Lung (tissue), 12 donors: ENCODE results near the gene AHCYL1. TPM values are rescaled to one million over a fixed set of nuclear protein-coding genes. Genes with fewer than 3 reads are reported as not detected.

Experiments used
- ATAC-seq: fragments of 200-7000 bp; cut with Tn5 transposase; one replicate; pipeline ENCODE4 v1.9.1; 2020; ENCODE audit warnings: moderate number of reproducible peaks; ENCODE audit not compliant: insufficient read depth, low FRiP score
- DNase-seq, 3 donors: peaks; one replicate each; pipeline ENCODE4 v3.0.0-alpha.2; 2013 to 2017
- H3K27ac ChIP-seq, 2 donors: one replicate each; pipeline ENCODE4 v1.5.1; 2013; ENCODE audit warnings: mild to moderate bottlenecking in 2 of 2, moderate library complexity in 2 of 2, control low read depth in 1 of 2, inconsistent platforms in 1 of 2, low read depth in 1 of 2, low read length in 1 of 2
- H3K27me3 ChIP-seq, 3 donors: one replicate each; pipeline ENCODE4 v1.5.1; 2013; ENCODE audit warnings: low read length in 2 of 3; ENCODE audit not compliant: control insufficient read depth in 3 of 3, insufficient read depth in 3 of 3
- H3K36me3 ChIP-seq, 4 donors: one replicate each; pipeline ENCODE4 v1.5.1; 2013; ENCODE audit warnings: low read length in 4 of 4, mild to moderate bottlenecking in 1 of 4, moderate library complexity in 1 of 4; ENCODE audit not compliant: control insufficient read depth in 4 of 4, insufficient read depth in 4 of 4
- H3K4me1 ChIP-seq, 5 donors: one replicate each; pipeline ENCODE4 v1.5.1; 2013; ENCODE audit warnings: low read length in 5 of 5, mild to moderate bottlenecking in 2 of 5, moderate library complexity in 1 of 5; ENCODE audit not compliant: control insufficient read depth in 5 of 5, insufficient read depth in 5 of 5
- H3K4me3 ChIP-seq: one replicate; pipeline ENCODE4 v1.5.1; 2013; ENCODE audit warnings: mild to moderate bottlenecking, control low read depth, moderate library complexity
- H3K9ac ChIP-seq, 2 donors: one replicate each; pipeline ENCODE4 v1.5.1; 2013; ENCODE audit warnings: low read length in 2 of 2, control low read depth in 1 of 2; ENCODE audit not compliant: insufficient read depth in 1 of 2
- H3K9me3 ChIP-seq, 4 donors: one replicate each; pipeline ENCODE4 v1.5.1; 2013; ENCODE audit warnings: low read length in 3 of 4, mild to moderate bottlenecking in 1 of 4, moderate library complexity in 1 of 4; ENCODE audit not compliant: control insufficient read depth in 4 of 4, insufficient read depth in 3 of 4
- WGBS, 2 donors: extraction: QIAGEN DNeasy Blood & Tissue Kit; methylation state at CpG; one replicate each; pipeline ENCODE4 v1.1.7; 2013; 5-methylcytosine and 5-hydroxymethylcytosine counted together
- polyA plus RNA-seq, 2 donors: library from polyadenylated mRNA; stranded (reverse); fragments of 200-250 nt; gene quantifications; one replicate each; pipeline ENCODE4 v1.2.1, GENCODE V29; 2013
- total RNA-seq, 2 donors: library from RNA; depleted of rRNA in 1 of 2; stranded (reverse); fragments of >200 nt in 1 of 2; gene quantifications; one replicate each; pipeline ENCODE4 v1.2.1, GENCODE V29; 2014 to 2021
- TF ChIP-seq, protein P1 (sequence below): IDR thresholded peaks from 2 replicates; pipeline ENCODE4 v1.5.1; 2012; ENCODE audit warnings: mild to moderate bottlenecking; ENCODE audit errors: control extremely low read depth, extremely low read depth
- donor health status: control.
- donor health status: control.
- donor health status: Bipolar disorder and iron deficiency.
- donor health status: healthy.
- donor health status: DM: yes; HTN: yes; CAD: no.

The AHCYL1 gene
- total and polyA plus RNA-seq, 4 donors: 44.4 to 77.7 (median 56.3) TPM

DNA sequence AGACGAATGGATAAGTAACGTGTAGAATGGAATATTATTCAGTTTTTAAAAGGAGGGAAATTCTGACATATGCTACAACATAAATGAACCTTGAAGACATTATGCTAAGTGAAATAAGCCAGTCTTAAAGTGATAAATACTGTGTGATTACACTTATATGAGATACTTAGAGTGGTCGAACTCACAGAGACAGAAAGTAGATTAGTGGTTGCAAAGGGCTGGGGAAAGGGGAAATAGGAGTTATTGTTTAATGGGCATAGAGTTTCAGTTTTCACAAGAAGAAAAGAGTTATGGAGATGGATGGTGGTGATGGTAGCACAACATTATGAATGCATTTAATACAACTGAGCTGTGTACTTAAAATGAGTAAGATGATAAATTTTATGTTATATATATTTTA is 14.7 kb upstream of the AHCYL1 start:
- no peak overlapping the region for H3K4me3 ChIP-seq
- H3K4me1 ChIP-seq: no peaks in the 10 kb centered on the region
- TF ChIP-seq, protein P1, sequence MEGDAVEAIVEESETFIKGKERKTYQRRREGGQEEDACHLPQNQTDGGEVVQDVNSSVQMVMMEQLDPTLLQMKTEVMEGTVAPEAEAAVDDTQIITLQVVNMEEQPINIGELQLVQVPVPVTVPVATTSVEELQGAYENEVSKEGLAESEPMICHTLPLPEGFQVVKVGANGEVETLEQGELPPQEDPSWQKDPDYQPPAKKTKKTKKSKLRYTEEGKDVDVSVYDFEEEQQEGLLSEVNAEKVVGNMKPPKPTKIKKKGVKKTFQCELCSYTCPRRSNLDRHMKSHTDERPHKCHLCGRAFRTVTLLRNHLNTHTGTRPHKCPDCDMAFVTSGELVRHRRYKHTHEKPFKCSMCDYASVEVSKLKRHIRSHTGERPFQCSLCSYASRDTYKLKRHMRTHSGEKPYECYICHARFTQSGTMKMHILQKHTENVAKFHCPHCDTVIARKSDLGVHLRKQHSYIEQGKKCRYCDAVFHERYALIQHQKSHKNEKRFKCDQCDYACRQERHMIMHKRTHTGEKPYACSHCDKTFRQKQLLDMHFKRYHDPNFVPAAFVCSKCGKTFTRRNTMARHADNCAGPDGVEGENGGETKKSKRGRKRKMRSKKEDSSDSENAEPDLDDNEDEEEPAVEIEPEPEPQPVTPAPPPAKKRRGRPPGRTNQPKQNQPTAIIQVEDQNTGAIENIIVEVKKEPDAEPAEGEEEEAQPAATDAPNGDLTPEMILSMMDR: no peak
- no peaks in the 10 kb centered on the region for H3K9me3 ChIP-seq
- H3K36me3 ChIP-seq: no peaks in the 10 kb centered on the region
- 93 to 98% methylated on average over 3 of the region's 3 CpGs for WGBS, 2 donors
- DNase-seq (no peak), ATAC-seq (no peak)
- H3K27me3 ChIP-seq: no peaks in the 10 kb centered on the region
- H3K9ac ChIP-seq: no peak overlapping the region
- H3K27ac ChIP-seq: no peak overlapping the region

DNA sequence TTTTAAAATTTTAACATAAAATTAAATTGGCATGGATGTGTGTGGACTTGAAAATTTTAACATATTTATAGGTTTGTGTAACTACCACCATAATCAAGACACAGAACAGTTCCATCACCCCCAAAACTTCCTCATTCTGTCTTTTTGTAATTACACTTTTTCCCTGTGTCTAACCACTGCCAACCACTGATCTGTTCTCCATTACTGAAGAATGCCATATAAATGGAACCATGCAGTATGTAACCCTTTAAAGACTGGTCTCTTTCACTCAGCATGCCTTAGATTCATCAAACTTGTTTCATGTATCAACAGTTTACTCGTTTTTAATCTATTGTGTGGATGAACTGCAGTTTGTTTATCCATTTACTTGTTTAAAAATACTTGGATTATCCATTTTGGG is 13.0 kb upstream of the AHCYL1 start:
- DNase-seq: no peak

GRCh38 chr1:109974191-109974590 is 10.4 kb upstream of the AHCYL1 start:
- Histone ChIP-seq H3K4me1 (peaks cover 0 to 14% (median 0%) of the 10 kb centered on the region in 5 donors), H3K9ac (no peak overlapping the region), H3K4me3 (no peak overlapping the region), H3K27me3 (no peaks in the 10 kb centered on the region), H3K9me3 (no peaks in the 10 kb centered on the region), H3K27ac (no peak overlapping the region), H3K36me3 (no peaks in the 10 kb centered on the region)
- ATAC-seq (no peak), DNase-seq (no peak)
- 93 to 97% methylated on average over 3 of the region's 3 CpGs for WGBS, 2 donors
- TF ChIP-seq, protein P1: no peak

More for the DNA sequence above, 13.0 kb upstream of the AHCYL1 start:
- ATAC-seq: no peak
- Histone ChIP-seq H3K4me3 (no peak overlapping the region), H3K36me3 (no peaks in the 10 kb centered on the region), H3K27ac (no peak overlapping the region), H3K9me3 (no peaks in the 10 kb centered on the region), H3K4me1 (peaks cover 0 to 3% (median 0%) of the 10 kb centered on the region in 5 donors), H3K9ac (no peak overlapping the region), H3K27me3 (no peaks in the 10 kb centered on the region)
- TF ChIP-seq, protein P1: no peak
- WGBS, 2 donors: 40 to 60% methylated on average over 1 of the region's 1 CpG

DNA sequence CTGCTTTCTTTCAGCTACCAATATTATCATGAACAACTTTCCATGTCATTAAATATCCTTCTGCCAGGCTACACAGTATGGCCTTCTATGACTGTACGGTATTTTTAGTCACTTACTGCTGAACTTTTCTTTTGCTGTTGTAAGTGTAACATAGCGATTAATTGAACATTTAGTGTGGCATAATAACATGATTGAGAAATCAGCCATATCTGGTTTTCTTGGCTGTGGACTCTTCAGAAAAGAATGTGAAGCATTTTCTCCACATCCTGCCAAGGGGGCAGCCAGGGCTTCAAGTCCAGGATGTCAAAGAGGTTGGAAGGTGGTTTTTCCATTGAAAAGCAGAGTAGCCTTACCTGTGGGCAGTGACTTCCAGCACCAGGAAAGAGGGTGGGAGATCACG is 8.8 kb upstream of the AHCYL1 start:
- 72 to 74% methylated on average over 3 of the region's 3 CpGs for WGBS, 2 donors
- no peaks in the 10 kb centered on the region for H3K9me3 ChIP-seq
- peak in 2 of 3 donors; percentile 46 for DNase-seq
- no peak overlapping the region for H3K9ac ChIP-seq
- H3K4me3 ChIP-seq: no peak overlapping the region
- TF ChIP-seq, protein P1: no peak
- no peak for ATAC-seq
- no peaks in the 10 kb centered on the region for H3K27me3 ChIP-seq
- peaks cover 0 to 24% (median 0%) of the 10 kb centered on the region in 5 donors for H3K4me1 ChIP-seq
- no peaks in the 10 kb centered on the region for H3K36me3 ChIP-seq
- no peak overlapping the region for H3K27ac ChIP-seq
